IPS-18c (cell line): Measurements from ENCODE around the gene NPPC.

Source experiments
- H3K4me3 ChIP-seq: 2 replicates; pipeline ENCODE4 v1.7.0; 2013; ENCODE audit warnings: low read depth, mild to moderate bottlenecking, low read length, moderate library complexity; ENCODE audit not compliant: insufficient read depth
- H3K9me3 ChIP-seq: one replicate; pipeline ENCODE4 v1.6.1; 2013; ENCODE audit warnings: mild to moderate bottlenecking, low read length, moderate library complexity; ENCODE audit not compliant: control insufficient read depth, insufficient read depth

Gene NPPC

GRCh38 chr2:231940795-231941194 lies 14.6 kb upstream of the NPPC start:
- Histone ChIP-seq H3K4me3 (no peak overlapping the region), H3K9me3 (no peaks in the 10 kb centered on the region)

- Histone ChIP-seq H3K4me3 (no peak overlapping the region), H3K9me3 (no peaks in the 10 kb centered on the region)
Observed at GRCh38 chr2:231939022-231939421, 12.8 kb upstream of the NPPC start.

- no peak overlapping the region for H3K4me3 ChIP-seq
- H3K9me3 ChIP-seq: no peaks in the 10 kb centered on the region
Observed at GRCh38 chr2:231937057-231937456, 10.9 kb upstream of the NPPC start.

GRCh38 chr2:231936491-231936890 lies 10.3 kb upstream of the NPPC start:
- Histone ChIP-seq H3K4me3 (no peak overlapping the region), H3K9me3 (no peaks in the 10 kb centered on the region)

- Histone ChIP-seq H3K9me3 (no peaks in the 10 kb centered on the region), H3K4me3 (no peak overlapping the region)
Observed at GRCh38 chr2:231935815-231936214, 9.6 kb upstream of the NPPC start.

GRCh38 chr2:231935207-231935524 lies 9.0 kb upstream of the NPPC start:
- Histone ChIP-seq H3K9me3 (no peaks in the 10 kb centered on the region), H3K4me3 (no peak overlapping the region)

- H3K9me3 ChIP-seq: no peaks in the 10 kb centered on the region
- H3K4me3 ChIP-seq: no peak overlapping the region
Observed at GRCh38 chr2:231934441-231935206, 8.4 kb upstream of the NPPC start.

GRCh38 chr2:231933916-231934401 lies 7.8 kb upstream of the NPPC start:
- Histone ChIP-seq H3K9me3 (no peaks in the 10 kb centered on the region), H3K4me3 (no peak overlapping the region)

GRCh38 chr2:231932985-231933915 lies 7.1 kb upstream of the NPPC start:
- H3K9me3 ChIP-seq: no peaks in the 10 kb centered on the region
- no peak overlapping the region for H3K4me3 ChIP-seq

- Histone ChIP-seq H3K9me3 (no peaks in the 10 kb centered on the region), H3K4me3 (no peak overlapping the region)
Observed at GRCh38 chr2:231932711-231932970, 6.4 kb upstream of the NPPC start.

- Histone ChIP-seq H3K9me3 (no peaks in the 10 kb centered on the region), H3K4me3 (no peak overlapping the region)
Observed at GRCh38 chr2:231931481-231931915, 5.3 kb upstream of the NPPC start.

GRCh38 chr2:231930593-231931281 lies 4.5 kb upstream of the NPPC start:
- Histone ChIP-seq H3K9me3 (no peaks in the 10 kb centered on the region), H3K4me3 (no peak overlapping the region)

- H3K4me3 ChIP-seq: no peak overlapping the region
- H3K9me3 ChIP-seq: no peaks in the 10 kb centered on the region
Observed at GRCh38 chr2:231929961-231930592, 3.9 kb upstream of the NPPC start.

GRCh38 chr2:231928901-231929725 lies 2.9 kb upstream of the NPPC start:
- Histone ChIP-seq H3K4me3 (no peak overlapping the region), H3K9me3 (no peaks in the 10 kb centered on the region)

- H3K9me3 ChIP-seq: no peaks in the 10 kb centered on the region
- no peak overlapping the region for H3K4me3 ChIP-seq
Observed at GRCh38 chr2:231928481-231928880, 2.3 kb upstream of the NPPC start.

- no peaks in the 10 kb centered on the region for H3K9me3 ChIP-seq
- H3K4me3 ChIP-seq: peak overlapping the region; percentile 71; the same call in 1 of the 2 replicates
Observed at GRCh38 chr2:231927566-231927890, 1.3 kb upstream of the NPPC start.
